ENCODE results near the gene FOXA3. TPM values are rescaled to one million over a fixed set of nuclear protein-coding genes. Genes with fewer than 3 reads are reported as not detected.
A peak's percentile ranks its signal among the peaks of the same experiment; 100 is the strongest.

Gene FOXA3
- total RNA-seq, 1 donor from 2014 or later, result 1.0 TPM

DNA sequence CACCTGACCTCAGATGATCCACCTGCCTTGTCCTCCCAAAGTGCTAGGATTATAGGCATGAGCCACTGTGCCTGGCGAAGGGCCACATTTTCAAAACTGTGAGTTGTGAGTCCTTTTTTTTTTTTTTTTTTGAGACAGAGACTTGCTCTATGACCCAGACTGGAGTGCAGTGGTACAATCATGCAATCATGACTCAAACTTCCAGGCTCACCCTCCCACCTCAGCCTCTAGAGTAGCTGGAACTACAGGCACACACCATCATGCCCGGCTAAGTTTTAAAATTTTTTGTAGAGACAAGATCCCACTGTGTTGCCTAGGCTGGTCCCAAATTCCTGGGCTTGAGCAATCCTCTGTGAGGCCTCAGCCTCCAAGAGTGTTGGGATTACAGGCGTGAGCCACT is 42.1 kb downstream of the FOXA3 start:
- TF ChIP-seq, protein P1, sequence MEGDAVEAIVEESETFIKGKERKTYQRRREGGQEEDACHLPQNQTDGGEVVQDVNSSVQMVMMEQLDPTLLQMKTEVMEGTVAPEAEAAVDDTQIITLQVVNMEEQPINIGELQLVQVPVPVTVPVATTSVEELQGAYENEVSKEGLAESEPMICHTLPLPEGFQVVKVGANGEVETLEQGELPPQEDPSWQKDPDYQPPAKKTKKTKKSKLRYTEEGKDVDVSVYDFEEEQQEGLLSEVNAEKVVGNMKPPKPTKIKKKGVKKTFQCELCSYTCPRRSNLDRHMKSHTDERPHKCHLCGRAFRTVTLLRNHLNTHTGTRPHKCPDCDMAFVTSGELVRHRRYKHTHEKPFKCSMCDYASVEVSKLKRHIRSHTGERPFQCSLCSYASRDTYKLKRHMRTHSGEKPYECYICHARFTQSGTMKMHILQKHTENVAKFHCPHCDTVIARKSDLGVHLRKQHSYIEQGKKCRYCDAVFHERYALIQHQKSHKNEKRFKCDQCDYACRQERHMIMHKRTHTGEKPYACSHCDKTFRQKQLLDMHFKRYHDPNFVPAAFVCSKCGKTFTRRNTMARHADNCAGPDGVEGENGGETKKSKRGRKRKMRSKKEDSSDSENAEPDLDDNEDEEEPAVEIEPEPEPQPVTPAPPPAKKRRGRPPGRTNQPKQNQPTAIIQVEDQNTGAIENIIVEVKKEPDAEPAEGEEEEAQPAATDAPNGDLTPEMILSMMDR (IDR thresholded peaks at IDR 0.05; ENCODE audit: partially characterized antibody, unreplicated experiment), result no peak
- no peaks in the 10 kb centered on the region for H3K36me3 Mint-ChIP-seq (ENCODE audit: unreplicated experiment)
- H3K4me1 Mint-ChIP-seq (ENCODE audit: low read depth, unreplicated experiment), result no peaks in the 10 kb centered on the region
- no peak overlapping the region for H3K4me3 Mint-ChIP-seq (ENCODE audit: unreplicated experiment)
- peaks cover 13% of the 10 kb centered on the region for H3K27me3 Mint-ChIP-seq (ENCODE audit: unreplicated experiment)
- no peak overlapping the region for H3K27ac Mint-ChIP-seq (ENCODE audit: unreplicated experiment)
- no peak for DNase-seq
- peaks cover 8% of the 10 kb centered on the region for H3K9me3 Mint-ChIP-seq (ENCODE audit: unreplicated experiment)

- TF ChIP-seq, protein P1 (IDR thresholded peaks at IDR 0.05; ENCODE audit: partially characterized antibody, unreplicated experiment), result no peak
- H3K27me3 Mint-ChIP-seq (ENCODE audit: unreplicated experiment), result peaks cover 7% of the 10 kb centered on the region
- H3K4me1 Mint-ChIP-seq (ENCODE audit: low read depth, unreplicated experiment), result no peaks in the 10 kb centered on the region
- no peak overlapping the region for H3K4me3 Mint-ChIP-seq (ENCODE audit: unreplicated experiment)
- H3K36me3 Mint-ChIP-seq (ENCODE audit: unreplicated experiment), result no peaks in the 10 kb centered on the region
- peaks cover 5% of the 10 kb centered on the region for H3K9me3 Mint-ChIP-seq (ENCODE audit: unreplicated experiment)
- no peak overlapping the region for H3K27ac Mint-ChIP-seq (ENCODE audit: unreplicated experiment)
- DNase-seq, result no peak
Observed at GRCh38 chr19:45908956-45909355, 44.8 kb downstream of the FOXA3 start.

DNA sequence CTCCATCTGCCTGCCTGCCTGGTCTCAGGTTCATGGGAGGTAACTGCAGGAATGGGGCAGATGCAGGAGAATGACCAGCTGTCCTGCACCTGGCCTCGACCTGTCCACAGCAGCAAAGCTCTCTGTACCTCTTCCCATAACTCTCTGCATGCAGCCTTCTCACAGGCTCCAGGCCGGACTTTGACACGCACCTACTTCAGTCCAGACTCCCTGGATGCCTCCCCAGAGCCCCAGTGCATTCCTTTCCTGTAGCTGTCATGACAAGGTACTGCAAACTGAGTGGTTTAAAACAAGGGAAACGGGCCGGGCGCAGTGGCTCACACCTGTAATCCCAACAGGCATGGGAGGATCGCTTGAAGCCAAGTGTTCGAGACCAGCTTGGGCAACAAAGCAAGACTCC is 47.2 kb downstream of the FOXA3 start:
- no peak overlapping the region for H3K4me3 Mint-ChIP-seq (ENCODE audit: unreplicated experiment)
- peaks cover 5% of the 10 kb centered on the region for H3K27me3 Mint-ChIP-seq (ENCODE audit: unreplicated experiment)
- H3K9me3 Mint-ChIP-seq (ENCODE audit: unreplicated experiment), result peaks cover 5% of the 10 kb centered on the region
- no peak for DNase-seq
- H3K36me3 Mint-ChIP-seq (ENCODE audit: unreplicated experiment), result no peaks in the 10 kb centered on the region
- no peaks in the 10 kb centered on the region for H3K4me1 Mint-ChIP-seq (ENCODE audit: low read depth, unreplicated experiment)
- TF ChIP-seq, protein P1 (IDR thresholded peaks at IDR 0.05; ENCODE audit: partially characterized antibody, unreplicated experiment), result no peak
- no peak overlapping the region for H3K27ac Mint-ChIP-seq (ENCODE audit: unreplicated experiment)

DNA sequence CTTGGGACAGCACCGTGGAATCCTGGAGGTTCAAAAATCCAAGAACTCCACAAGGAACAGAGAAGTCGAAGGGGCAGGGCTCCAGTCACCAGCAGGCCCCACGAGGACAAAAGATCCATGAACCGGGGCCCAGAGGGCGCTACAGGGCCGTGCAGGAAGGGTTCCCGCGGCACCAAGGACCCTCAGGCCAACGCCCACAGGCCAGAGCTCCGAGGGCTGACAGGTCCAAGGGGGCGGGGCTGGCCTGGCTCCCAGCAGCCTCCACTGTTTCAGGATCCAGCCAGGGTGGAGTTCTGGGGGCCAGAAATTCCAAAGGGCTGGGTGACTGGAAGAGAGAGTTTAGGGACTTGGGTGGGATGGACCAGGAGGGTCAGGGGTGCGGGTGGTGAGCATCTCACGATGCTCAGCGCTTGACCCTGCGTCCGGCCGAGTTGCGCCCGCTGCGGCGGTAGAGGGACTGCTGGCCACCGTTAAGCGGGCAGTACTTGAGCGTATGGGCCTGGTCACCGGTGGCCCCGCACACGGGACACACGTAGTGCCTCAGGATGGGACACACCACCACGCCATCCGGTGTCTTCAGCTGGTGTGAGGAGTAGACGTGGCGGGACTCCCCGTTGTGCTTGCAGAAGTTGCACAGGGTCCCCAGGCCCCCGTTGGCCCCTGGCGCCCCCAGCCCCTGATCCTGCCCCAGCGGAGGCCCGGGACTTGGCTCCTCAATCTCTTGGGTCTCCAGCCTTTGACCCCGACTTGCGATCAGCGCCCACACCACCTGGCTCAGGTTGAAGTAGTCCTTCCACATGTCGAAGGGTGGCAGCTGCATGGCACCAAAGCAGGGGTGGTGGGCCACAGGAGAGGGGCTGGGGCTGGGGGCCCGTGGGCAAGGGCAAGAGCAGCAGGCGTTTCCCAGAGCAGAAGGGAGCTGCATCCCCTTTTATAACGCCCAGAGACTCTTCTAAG is 50.0 kb downstream of the FOXA3 start, which contains the start of gene NANOS2:
Gene NANOS2, minus strand, starts transcription at position 905 of the 957 bp plus-strand sequence. Its CDS starts 85 bp downstream, at position 820.
- Mint-ChIP-seq H3K9me3 (ENCODE audit: unreplicated experiment) (peaks cover 3% of the 10 kb centered on the region), H3K27me3 (ENCODE audit: unreplicated experiment) (peaks cover 5% of the 10 kb centered on the region), H3K36me3 (ENCODE audit: unreplicated experiment) (no peaks in the 10 kb centered on the region), H3K27ac (ENCODE audit: unreplicated experiment) (no peak within 1 kb of the TSS), H3K4me1 (ENCODE audit: low read depth, unreplicated experiment) (no peaks in the 10 kb centered on the region), H3K4me3 (ENCODE audit: unreplicated experiment) (no peak within 1 kb of the TSS)
- TF ChIP-seq, protein P1 (IDR thresholded peaks at IDR 0.05; ENCODE audit: partially characterized antibody, unreplicated experiment), result no peak
- DNase-seq, result peak; percentile 66

All from glutamatergic neuron (in vitro differentiated cells).